GM19043 (cell line): Measurements from ENCODE around the gene HID1.
"Not testable (repeated sequence)": the region's sequence is repeated elsewhere in the genome, so short reads cannot be mapped to it uniquely, and the experiment has no call there.

Experiments
- ATAC-seq: cut with Tn5 transposase; IDR thresholded peaks from one replicate; pipeline ENCODE4 v1.9.1; 2021; ENCODE audit warnings: low read depth; ENCODE audit not compliant: unreplicated experiment

The HID1 gene

DNA sequence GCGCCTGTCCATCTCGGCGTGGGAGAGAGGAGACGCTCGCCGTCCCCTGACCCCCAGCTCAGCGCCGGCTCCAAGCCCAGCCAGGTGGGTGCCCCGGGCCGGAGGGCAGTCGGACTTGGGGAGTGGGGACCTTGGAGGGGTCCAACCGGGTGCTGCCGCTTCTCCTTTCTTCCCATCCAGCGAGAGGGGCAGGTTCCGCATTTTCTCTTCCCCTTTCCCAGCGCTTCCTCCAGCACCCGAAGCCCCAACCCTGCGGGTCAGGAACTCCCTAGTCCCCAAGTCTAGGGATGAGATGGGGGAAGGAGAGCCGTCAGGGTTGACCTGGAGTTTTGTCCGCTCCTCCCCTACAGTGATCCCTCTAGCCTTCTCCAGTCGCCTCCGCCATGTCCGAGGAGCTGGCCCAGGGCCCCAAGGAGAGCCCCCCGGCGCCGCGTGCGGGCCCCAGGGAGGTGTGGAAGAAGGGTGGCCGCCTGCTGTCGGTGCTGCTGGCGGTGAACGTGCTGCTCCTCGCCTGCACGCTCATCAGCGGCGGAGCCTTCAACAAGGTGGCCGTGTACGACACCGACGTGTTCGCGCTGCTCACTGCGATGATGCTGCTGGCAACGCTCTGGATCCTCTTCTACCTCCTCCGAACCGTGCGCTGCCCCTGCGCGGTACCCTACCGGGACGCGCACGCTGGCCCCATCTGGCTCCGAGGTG, 48.2 kb downstream of the HID1 start, which contains the start of gene OTOP2:
OTOP2 (plus strand) TSS at position 24 of the 699 bp plus-strand sequence; CDS start at position 384, 360 bp downstream.
- no peak for ATAC-seq

DNA sequence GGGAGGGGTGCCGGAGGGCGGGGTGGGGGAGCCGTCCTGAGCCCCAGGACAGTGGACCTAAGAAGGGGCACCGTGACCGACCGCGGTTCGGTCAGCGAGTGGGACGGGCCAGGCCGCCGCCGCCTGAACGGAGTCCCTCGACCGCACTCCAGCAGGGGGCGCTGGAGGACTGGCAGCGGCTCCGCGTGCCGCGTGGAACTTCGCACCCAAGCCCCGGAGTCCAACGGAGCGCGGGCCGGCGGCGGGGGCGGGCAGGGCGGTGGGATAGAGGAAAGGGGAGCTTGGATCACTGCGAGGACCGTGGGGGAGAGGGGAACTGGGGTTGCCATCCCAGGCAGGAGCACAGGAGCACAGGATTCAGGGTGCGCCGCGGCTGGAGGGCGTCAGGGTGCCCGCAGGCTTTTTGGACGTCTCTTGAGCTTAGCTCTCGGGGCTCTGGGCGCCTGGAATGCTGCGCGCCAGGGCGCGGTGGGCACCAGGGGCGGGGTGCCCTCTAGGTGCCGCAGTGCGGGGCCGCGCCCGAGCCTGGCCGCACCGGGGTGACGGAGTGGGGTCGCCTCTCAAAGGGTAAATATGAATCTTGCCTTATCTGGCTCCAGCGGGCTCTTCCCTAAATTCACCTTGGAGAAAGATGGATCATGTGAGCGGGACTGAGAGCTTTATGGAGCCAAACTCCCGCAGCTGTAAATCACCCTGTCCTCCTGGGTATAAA, 48.9 kb downstream of the HID1 start:
- no peak for ATAC-seq

DNA sequence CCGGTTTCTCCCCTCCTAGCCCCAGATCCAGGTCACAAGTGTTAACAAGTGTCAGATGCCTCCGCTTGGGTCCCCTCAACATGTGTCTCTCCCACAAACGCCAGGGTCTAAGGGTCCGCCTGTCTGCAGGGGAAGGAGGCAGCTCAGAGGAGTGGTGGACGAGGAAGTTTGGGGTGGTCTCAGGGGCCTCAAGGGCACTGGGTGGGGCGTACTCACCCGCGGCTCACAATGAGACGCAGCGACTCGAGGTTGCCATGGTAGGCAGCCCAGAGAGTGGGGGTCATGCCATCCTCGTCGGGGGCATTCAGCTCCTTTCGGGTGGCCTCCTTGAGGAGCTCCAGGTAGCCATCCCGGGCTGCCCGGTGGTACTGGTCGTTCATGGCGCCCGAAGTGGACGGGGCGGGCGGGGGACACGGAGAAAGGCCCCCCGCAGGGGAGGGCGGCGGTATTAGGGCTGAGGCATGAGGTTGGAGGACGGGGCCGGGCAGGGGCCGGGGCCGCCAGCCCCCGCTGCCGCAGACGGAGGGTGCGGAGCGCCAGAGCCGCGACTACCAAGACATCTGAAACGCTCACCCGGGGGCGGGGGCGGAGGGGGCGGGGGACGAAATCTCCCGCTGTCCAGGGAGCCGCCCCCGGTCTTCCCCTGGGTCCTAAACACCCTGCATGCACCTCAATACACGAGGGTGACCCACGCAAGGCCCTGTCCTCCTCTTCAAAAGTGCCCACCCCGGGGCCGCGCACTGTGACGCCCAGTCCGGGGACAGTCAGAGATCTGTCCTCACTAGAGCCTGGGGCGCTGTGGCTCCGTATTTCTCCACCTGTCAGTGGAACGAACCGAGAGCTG, 49.6 kb downstream of the HID1 start, which contains the start of gene USH1G:
USH1G (minus strand) TSS at position 562 of the 844 bp plus-strand sequence; CDS start at position 380, 182 bp downstream.
- ATAC-seq, result no peak

DNA sequence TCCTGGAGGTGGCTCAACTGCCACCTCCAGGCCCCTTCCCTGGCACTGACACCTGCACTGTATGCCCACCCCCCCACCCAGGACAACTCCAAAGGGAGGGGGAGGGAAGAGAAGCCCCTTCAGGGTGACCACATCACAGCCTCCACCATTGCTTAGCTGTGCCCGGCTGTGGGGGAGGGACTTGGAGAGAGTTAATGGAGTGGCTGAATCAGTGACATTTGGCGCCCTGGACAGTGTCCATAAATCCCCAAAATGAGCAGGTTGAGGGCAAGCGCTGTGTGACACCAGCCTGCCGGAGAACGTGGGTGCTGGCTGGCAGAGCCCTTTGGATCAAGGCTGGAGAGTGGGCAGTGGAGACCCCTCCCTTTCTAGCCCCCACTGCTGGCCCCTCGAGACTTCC, 50.4 kb downstream of the HID1 start:
- no peak for ATAC-seq

DNA sequence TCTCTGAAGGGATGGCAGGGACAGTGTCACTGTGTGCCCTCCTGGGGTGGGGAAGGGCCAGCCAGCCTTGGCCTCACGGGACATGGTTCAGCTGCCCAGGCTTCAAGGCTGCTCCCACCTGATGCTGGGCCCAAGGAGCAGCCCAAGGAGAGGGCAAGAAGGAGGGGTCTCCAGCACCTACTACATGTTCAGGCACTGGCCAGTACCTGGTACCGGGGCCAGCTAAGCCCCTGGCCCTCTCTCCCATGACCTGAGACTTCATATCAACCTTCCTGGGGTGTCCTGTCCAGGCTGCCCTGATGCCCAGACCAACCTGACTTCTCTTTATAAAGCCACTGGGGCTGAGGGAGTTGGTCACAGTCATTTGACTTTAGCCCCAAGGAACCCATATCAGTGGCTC, 50.8 kb downstream of the HID1 start:
- ATAC-seq, result no peak

DNA sequence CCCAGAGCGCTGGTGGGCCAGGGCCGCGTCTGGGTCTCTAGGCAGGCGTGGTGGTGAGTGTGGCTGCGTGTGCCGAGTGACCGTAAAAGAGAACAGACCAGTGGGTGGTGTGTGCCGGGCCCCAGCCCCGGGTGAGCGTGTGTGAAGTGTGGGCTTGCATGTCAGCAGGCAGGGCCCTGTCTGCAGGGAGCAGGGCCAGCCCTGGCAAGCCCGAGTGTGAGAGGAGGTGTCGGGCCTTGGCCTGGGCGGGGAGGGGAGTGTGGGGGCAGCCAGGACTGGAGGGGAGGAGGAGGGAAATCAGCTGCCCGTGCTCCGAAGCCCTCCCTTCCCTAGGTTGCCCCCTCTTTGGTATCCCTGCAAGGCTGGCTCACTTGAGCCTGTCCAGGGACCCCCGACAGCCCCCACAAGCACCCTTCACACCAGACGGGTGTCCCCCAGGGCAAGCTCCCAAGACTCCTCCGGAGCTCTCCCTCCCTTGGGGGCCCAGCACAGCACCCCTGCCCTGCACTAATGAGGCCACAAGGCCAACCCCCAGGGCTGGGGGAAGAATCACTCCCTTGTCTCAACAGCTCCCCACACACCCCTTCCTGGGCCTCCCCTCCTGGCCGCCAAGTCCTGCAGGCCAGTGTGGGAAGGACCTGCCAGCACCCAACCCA, 51.4 kb downstream of the HID1 start:
- no peak for ATAC-seq

DNA sequence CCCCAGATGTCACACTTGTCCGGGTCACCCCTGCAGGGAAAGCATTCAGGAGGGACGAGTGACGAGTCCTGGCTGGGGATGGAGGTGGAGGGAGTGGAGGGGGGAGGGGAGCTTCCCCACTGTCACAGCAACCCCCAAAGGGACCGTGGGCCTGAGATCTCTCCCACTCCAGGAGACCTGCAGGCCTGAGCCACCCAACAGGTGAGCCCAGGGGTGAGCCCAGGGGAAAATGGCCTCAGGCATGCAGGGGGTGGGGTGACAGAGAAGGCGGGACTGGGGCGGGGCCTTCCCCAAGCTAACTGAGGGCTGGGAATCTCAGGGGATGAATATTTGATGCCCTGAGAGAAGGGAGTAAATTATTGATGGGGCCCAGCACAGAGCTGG, 51.9 kb downstream of the HID1 start:
- ATAC-seq, result no peak

DNA sequence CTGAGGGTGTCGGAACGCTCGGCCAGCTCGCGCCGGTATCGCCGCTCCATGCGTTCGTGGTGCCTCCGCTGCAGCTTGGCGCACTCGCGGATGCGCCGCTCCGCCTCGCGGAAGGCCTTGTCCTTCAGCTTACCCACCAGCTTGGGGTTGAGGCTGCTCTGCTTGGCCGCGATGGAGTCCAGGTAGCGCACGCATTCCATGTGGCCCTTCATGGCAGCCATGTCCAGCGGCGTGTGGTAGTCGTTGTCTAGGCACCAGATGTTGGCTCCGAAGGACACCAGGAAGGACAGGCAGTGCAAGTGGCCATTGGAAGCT, 52.3 kb downstream of the HID1 start:
- ATAC-seq, result no peak

DNA sequence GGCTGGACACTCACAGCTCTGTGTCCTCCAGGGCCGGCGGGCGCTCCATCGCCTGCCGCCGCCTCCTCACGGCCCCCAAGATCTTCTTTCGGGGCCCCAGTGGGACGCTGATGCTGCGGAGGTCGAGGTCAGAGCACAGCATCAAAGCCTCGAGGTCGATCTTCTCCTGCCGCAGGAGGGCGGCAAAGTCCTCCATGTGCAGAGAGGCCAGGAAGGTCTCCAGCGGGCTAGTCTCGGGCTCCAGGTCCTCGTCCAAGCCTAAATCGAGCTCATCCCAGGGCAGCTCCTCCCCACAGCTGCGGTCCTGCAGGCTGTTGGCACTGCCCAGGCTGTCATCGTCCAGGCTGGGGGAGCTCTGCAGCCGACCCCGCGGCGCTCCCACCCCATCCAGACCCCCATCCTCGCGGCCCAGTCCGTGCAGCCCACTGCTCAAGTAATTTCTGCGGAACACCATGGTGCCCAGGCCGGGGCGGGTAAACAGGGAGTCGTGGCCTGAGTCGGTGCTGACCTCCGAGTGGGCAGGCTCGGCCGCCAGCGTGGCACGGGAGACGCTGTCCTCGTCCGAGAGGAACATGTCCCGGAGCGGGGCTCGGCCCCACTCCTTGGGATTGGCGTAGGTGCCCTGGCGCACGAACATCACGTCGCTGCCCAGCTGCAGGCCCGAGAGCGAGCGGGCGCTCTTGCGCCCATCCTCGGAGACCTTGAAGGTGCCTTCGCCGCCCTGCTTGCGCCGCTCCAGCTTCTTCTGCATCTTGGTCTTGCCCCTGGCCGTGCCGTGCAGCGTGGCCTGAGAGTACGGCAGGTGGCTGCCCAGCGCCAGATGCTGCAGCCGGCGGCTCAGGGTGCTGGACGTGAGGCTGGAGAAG, 52.9 kb downstream of the HID1 start:
- ATAC-seq, result no peak

DNA sequence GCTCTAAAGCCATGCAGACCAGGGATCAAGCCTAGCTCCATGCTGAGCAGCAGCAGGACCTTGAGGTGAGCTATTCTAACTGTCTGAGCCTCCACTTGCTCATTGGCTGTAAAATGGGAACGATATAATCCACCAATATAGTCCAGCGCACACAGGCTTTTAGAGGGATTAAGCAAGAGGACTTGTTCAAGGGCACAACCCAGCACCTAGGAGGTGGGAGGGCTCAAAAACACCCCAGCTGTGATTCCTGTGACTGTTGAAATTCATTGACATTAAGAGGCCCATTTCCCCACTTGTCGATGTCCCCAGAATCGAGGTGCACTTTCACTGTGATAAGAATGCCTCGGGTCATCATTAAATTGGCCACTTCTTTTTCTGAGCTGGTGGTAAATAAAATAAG, 53.7 kb downstream of the HID1 start:
- ATAC-seq, result no peak

DNA sequence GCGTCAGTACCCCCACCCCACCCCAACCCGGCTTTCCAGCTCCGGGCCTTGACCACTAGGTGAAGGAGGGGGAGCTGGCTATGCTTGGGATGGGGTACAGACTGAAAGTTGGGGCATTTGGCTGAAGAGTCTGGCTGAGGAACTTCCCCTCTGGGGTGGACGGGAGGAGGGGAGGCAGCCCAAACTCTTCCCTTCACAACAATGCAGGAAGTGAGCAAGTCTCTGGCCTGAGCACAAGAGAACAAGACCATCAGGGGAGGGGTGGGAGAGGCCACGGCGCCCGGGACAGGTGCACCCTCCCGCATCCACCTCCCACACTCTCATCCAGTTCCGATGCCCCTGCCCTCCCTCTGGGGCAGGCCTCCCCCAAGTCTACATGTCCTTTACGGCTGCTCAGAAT, 55.1 kb downstream of the HID1 start:
- ATAC-seq, result no peak

DNA sequence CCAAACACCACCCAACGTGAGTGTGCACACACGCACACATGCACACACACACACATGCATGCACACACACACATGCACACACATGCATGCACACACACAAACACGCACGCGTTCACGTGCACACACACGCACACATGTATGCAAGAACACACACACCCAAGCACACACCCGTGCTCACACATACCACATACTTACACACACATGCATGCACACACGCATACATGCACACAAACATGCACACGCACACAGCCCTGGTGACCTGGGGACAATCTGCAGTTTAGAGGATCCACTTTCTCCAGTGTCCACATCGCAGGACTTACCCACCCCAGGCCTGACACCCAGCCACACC, 55.7 kb downstream of the HID1 start:
- no peak for ATAC-seq

DNA sequence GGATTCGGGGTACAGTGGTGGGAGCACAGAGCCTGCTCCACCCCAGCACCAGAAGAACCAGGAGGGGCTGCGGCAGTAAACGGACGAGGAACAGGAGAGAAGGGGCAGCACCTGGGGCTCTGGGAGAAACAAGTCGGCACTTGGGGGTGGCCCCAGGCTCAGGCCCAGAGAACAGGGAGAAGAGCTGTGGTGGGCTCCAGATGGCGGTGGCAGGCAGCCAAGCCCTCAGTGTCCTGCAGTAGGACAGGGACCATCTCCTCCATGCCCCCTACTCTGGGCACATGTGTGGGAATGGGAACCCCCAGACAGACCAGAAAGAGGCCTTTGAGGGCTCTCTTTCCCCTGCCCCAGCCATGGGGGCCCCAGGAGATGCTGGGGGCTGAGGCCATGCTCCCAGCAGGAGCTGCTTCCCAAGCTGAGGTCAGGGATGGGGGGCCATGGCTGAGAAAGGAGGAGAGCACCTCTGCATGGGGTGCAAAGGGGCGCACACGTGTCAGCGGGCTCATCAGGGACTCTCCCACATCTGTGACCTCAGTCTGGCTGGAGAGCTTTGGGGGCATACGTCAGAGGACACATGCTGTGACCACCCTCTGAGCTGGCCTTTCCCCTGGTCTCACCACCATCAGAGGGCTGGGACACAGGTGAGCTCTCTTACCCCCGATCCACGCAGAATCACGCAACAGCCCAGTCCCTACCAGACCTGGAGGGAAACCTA, 56.3 kb downstream of the HID1 start:
- no peak for ATAC-seq

DNA sequence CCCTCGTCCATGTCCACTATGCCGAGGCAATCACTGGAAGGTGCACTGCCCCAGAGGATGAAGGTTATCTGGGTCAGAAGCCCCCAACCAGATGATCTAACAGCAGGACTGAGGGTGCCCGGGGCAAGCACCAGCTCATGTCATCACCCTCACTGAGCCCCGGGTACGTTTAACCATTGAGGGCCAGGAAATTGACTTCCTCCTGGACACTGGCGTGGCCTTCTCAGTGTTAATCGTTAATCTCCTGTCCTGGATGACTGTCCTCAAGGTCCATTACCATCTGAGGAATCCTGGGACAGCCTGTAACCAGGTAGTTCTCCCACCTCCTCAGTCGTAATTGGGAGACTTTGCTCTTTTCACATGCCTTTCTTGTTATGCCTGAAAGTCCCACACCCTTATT, 61.1 kb downstream of the HID1 start:
- ATAC-seq, result not testable (repeated sequence)

DNA sequence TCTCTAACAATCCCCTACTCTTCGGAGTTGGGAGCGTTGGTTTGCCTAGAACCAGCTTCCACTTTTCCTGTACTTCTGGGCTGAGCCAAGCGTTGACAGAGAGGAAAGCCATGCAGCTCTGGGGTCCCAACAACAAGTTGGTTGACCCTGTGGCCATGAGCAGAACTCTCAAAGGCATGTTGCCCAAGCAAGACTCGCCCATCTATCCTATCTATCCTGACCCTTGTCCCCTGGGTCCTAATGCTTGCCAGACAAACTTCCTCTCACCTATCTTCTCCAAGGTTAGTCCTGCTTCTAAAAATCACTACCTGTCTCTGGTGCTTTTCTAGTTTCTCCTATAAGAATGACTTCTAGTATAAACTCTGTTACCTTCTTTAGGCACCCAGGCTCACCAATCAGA, 63.5 kb downstream of the HID1 start:
- not testable (repeated sequence) for ATAC-seq

DNA sequence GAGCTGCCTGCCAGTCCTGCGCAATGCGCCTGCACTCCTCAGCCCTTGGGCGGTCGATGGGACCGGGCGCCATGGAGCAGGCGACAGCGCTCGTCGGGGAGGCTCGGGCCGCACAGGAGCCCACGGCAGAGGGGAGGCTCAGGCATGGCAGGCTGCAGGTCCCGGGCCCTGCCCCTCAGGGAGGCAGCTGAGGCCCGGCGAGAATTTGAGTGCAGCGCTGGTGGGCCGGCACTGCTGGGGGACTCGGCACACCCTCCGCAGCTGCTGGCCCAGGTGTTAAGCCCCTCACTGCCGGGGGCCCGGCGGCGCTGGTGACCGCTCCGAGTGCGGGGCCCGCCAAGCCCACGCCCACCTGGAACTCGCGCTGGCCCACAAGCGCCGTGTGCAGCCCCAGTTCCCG, 65.5 kb downstream of the HID1 start:
- ATAC-seq, result no peak

DNA sequence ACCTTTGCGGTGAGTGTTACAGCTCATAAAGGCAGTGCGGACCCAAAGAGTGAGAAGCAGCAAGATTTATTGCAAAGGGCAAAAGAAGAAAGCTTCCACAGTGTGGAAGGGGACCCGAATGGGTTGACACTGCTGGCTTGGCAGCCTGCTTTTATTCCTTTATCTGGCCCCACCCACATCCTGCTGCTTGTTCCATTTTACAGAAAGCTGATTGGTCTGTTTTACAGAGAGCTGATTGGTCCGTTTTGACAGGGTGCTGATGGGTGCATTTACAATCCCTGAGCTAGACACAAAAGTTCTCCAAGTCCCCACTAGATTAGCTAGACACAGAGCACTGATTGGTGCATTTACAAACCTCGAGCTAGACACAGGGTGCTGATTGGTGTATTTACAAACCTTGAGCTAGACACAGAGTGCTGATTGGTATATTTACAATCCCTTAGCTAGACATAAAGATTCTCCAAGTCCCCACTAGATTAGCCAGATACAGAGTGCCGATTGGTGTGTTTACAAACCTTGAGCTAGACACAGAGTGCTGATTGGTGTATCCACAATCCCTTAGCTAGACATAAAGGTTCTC, 66.3 kb downstream of the HID1 start:
- not testable (repeated sequence) for ATAC-seq

DNA sequence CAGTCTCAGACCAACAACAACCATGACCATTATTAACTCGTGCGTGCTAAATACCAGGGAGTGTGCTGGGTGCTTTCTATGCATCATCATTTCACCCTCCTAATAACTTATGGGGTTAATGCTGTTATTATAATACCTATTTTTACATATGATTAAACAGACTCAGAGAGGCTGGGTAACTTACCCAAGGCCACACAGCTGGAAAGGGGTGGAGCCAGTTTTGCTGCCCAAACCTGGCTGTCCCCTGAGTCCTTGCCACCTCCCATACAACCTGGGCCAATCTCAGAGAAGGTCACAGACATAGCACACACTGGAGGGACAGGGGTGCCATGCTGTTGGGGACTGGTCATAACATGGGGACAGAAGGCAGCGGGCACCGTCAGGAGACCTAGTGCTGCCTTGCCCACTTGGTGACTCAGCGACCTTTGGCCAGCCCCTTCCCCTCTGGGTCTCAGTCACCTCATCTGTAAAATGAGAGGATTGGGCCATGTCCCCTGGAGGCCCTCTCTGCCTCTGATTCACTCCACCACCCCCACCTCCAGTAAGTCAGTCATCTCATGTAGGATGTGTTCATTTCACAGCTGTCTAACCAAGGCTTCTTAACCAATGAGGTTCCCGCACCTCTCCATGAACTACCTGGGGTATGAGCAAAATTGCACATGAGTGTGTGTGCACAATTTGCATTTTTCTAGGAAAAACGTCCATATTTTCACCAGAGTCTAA, 67.7 kb downstream of the HID1 start:
- ATAC-seq, result no peak
